Loucy (cell line): Measurements from ENCODE around the gene APRT.

Source experiments
- H2AFZ ChIP-seq: fragments of 200-600 bp; sonication (generic); 2 replicates; pipeline ENCODE4 v1.6.0; 2016; ENCODE audit warnings: antibody characterized with exemption, mild to moderate bottlenecking, low read length, moderate library complexity
- H3F3A ChIP-seq: fragments of 200-600 bp; 2 replicates; pipeline ENCODE4 v1.6.0; 2016; ENCODE audit warnings: antibody characterized with exemption, low read depth, mild to moderate bottlenecking
- H3K27me3 ChIP-seq: fragments of 200-600 bp; sonication (generic); 2 replicates; pipeline ENCODE4 v1.6.1; 2014; ENCODE audit warnings: low read length, mild to moderate bottlenecking; ENCODE audit not compliant: insufficient read depth, poor library complexity, severe bottlenecking
- H3K36me3 ChIP-seq: fragments of 200-600 bp; sonication (generic); 2 replicates; pipeline ENCODE4 v1.6.1; 2016; ENCODE audit warnings: low read length; ENCODE audit not compliant: insufficient read depth
- H3K4me1 ChIP-seq: fragments of 200-600 bp; sonication (generic); 2 replicates; pipeline ENCODE4 v1.5.1; 2014; ENCODE audit warnings: low read length, mild to moderate bottlenecking; ENCODE audit not compliant: insufficient read depth, poor library complexity, severe bottlenecking
- H3K4me2 ChIP-seq: fragments of 200-600 bp; sonication (generic); 2 replicates; pipeline ENCODE4 v1.6.0; 2014; ENCODE audit warnings: antibody characterized with exemption, low read length, low read depth, mild to moderate bottlenecking; ENCODE audit not compliant: poor library complexity, severe bottlenecking
- H3K4me3 ChIP-seq: fragments of 200-600 bp; sonication (generic); 2 replicates; pipeline ENCODE4 v1.5.1; 2014; ENCODE audit warnings: low read length, mild to moderate bottlenecking, mixed read lengths; ENCODE audit not compliant: poor library complexity, severe bottlenecking
- H3K79me2 ChIP-seq: fragments of 200-600 bp; sonication (generic); 2 replicates; pipeline ENCODE4 v1.6.1; 2014; ENCODE audit warnings: low read length; ENCODE audit not compliant: insufficient read depth
- H3K9ac ChIP-seq: fragments of 200-600 bp; sonication (generic); 2 replicates; pipeline ENCODE4 v1.6.0; 2014; ENCODE audit warnings: mild to moderate bottlenecking, low read depth, low read length, moderate library complexity; ENCODE audit not compliant: poor library complexity, severe bottlenecking
- H3K9me2 ChIP-seq: fragments of 200-600 bp; sonication (generic); replicated peaks from 2 replicates; pipeline ENCODE4 v1.6.1; 2016; ENCODE audit warnings: low read depth, low read length, mixed read lengths
- H3K9me3 ChIP-seq: fragments of 200-600 bp; sonication (generic); 2 replicates; pipeline ENCODE4 v1.6.1; 2014; ENCODE audit warnings: mild to moderate bottlenecking, antibody characterized with exemption, low read length, low read depth; ENCODE audit not compliant: insufficient read depth
- H4K20me1 ChIP-seq: fragments of 200-600 bp; sonication (generic); 2 replicates; pipeline ENCODE4 v1.6.0; 2014; ENCODE audit warnings: antibody characterized with exemption, low read length, mild to moderate bottlenecking; ENCODE audit not compliant: insufficient read depth, poor library complexity, severe bottlenecking
- EZH2phosphoT487 ChIP-seq: fragments of 200-600 bp; IDR thresholded peaks from 2 replicates; pipeline ENCODE4 v1.6.1; 2018; ENCODE audit warnings: antibody characterized with exemption, mild to moderate bottlenecking, moderate library complexity, borderline replicate concordance
- TF ChIP-seq, protein P1 (sequence below): fragments of 200-600 bp; sonication (generic); conservative IDR thresholded peaks from 2 replicates; pipeline ENCODE4 v1.5.1; 2014; ENCODE audit warnings: mild to moderate bottlenecking, antibody characterized with exemption, low read length

The APRT gene

DNA sequence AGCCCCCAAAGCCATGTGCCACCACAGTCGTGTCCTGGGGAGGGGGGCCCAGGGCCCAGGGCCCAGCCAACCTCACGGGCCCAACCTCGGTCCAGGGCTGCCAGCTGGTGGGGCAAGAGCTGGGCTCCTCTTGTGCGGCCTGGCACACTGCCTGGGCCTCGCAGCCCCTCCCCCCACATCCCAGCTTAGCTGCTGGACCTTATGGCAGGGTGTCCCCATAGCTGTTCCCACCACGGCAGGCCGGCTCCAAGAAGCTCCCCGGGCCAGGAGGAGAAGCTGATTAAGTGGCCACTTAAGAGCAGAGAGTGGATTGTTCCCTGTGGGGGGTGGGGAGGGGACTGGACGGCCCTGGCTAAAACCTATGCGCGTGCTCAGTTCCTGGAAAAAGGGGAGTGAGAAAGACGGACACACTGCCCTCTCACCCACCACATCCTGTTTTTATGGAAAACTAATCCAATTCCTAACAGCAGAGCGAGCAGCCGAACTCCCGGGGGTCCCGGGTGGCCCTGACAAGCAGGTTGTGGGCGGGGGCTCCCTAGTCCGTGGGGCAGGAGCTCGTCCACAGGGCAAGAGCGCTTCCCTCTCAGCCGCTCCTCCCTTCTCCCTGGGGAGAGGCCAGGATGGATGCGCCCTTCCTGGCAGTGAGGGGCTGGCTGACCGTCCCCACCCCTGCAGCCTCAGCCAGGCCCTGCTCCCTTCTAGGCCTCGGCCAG, 43.5 kb downstream of the APRT start:
- H3K36me3 ChIP-seq = peaks cover 7% of the 10 kb centered on the region; the same call in 1 of the 2 replicates
- H3K4me2 ChIP-seq = peak overlapping the region; percentile 16
- TF ChIP-seq EZH2phosphoT487 = no peak
- TF ChIP-seq, protein P1, sequence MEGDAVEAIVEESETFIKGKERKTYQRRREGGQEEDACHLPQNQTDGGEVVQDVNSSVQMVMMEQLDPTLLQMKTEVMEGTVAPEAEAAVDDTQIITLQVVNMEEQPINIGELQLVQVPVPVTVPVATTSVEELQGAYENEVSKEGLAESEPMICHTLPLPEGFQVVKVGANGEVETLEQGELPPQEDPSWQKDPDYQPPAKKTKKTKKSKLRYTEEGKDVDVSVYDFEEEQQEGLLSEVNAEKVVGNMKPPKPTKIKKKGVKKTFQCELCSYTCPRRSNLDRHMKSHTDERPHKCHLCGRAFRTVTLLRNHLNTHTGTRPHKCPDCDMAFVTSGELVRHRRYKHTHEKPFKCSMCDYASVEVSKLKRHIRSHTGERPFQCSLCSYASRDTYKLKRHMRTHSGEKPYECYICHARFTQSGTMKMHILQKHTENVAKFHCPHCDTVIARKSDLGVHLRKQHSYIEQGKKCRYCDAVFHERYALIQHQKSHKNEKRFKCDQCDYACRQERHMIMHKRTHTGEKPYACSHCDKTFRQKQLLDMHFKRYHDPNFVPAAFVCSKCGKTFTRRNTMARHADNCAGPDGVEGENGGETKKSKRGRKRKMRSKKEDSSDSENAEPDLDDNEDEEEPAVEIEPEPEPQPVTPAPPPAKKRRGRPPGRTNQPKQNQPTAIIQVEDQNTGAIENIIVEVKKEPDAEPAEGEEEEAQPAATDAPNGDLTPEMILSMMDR = no peak
- no peaks in the 10 kb centered on the region for H3K27me3 ChIP-seq
- H3K4me1 ChIP-seq = peaks cover 3% of the 10 kb centered on the region
- no peaks in the 10 kb centered on the region for H3K9me2 ChIP-seq
- H3K9ac ChIP-seq = no peak overlapping the region
- no peak overlapping the region for H3K4me3 ChIP-seq
- H4K20me1 ChIP-seq = peaks cover 45% of the 10 kb centered on the region
- H3K9me3 ChIP-seq = no peaks in the 10 kb centered on the region
- no peak overlapping the region for H2AFZ ChIP-seq
- peaks cover 80% of the 10 kb centered on the region for H3K79me2 ChIP-seq
- no peaks in the 10 kb centered on the region for H3F3A ChIP-seq

DNA sequence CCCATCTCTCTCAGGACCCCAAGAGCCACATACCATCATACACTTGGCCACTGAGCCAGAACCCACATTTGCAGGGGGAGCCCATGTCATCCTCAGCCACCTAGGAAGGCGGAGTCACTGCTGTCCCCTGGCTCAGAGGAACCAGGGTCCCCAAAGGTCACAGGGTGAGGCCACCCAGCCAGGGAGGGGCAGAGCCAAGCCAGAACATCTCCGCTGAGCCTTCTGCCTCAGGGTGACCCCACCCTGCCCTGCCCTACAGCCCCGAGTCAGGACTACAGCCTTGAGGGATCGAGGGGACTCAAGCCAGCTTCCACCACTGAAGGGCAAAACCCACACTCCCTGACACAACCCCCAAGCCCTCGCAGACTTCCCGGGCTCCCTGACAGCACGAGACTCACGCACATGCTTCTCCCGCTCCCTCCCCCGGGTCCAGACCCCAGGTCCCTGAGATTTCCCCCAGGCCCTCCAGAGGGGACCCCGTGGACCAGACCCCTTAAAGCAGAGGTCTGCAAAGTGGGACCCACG, 44.1 kb downstream of the APRT start:
- Histone ChIP-seq H3K4me2 (peak overlapping the region; percentile 16), H3K36me3 (peaks cover 7% of the 10 kb centered on the region; the same call in 1 of the 2 replicates), H3K4me1 (peaks cover 3% of the 10 kb centered on the region), H3K9me2 (no peaks in the 10 kb centered on the region), H4K20me1 (peaks cover 48% of the 10 kb centered on the region), H3K9ac (no peak overlapping the region), H3F3A (no peaks in the 10 kb centered on the region), H3K79me2 (peaks cover 81% of the 10 kb centered on the region), H3K9me3 (no peaks in the 10 kb centered on the region), H3K4me3 (no peak overlapping the region), H3K27me3 (no peaks in the 10 kb centered on the region), H2AFZ (no peak overlapping the region)
- no peak for TF ChIP-seq EZH2phosphoT487
- TF ChIP-seq, protein P1 = no peak

DNA sequence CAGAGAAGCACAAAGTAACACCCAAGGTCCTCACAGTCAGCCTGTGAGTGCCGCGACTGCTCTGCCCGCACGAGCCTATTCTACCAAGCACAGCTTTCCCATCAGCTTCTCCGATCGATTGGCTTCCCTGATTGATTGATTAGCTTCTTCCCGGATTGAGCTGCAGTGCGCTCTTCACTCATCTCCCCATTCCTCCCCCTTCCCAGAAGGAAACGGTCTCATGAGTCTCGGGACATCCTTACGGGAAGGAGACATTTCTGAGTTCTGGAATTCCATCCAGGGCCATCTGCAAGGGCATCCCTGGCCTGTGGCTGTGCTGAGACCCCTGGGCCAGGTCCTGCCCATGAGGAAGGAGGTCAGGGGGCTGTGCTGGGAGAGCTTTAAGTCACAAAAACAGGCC, 44.8 kb downstream of the APRT start:
- Histone ChIP-seq H3K4me1 (peaks cover 3% of the 10 kb centered on the region), H3K4me2 (no peak overlapping the region), H3F3A (no peaks in the 10 kb centered on the region), H4K20me1 (peaks cover 46% of the 10 kb centered on the region), H3K27me3 (no peaks in the 10 kb centered on the region), H3K4me3 (no peak overlapping the region), H3K9me2 (no peaks in the 10 kb centered on the region), H2AFZ (no peak overlapping the region), H3K9ac (no peak overlapping the region), H3K9me3 (no peaks in the 10 kb centered on the region), H3K79me2 (peaks cover 83% of the 10 kb centered on the region), H3K36me3 (peaks cover 7% of the 10 kb centered on the region; the same call in 1 of the 2 replicates)
- no peak for TF ChIP-seq EZH2phosphoT487
- TF ChIP-seq, protein P1 = no peak
